Measurements from ENCODE around the gene KRT79. TPM values are rescaled to one million over a fixed set of nuclear protein-coding genes. Genes with fewer than 3 reads are reported as not detected.
A peak's percentile ranks its signal among the peaks of the same experiment; 100 is the strongest.

The KRT79 gene
- total and polyA plus RNA-seq, 7 donors, result 0.03 to 0.05 TPM; not detected in 5

- Histone ChIP-seq H3K4me1 (peaks cover 4% of the 10 kb centered on the region), H3K27me3 (ENCODE audit: insufficient read depth in 3 of 3, low read length in 2 of 3) (peaks cover 0 to 27% (median 0%) of the 10 kb centered on the region in 3 donors), H3K4me3 (no peak overlapping the region), H3K27ac (no peak overlapping the region), H3K36me3 (ENCODE audit: insufficient read depth in 1 of 2, low read depth in 1 of 2) (no peaks in the 10 kb centered on the region), H3K9me3 (no peaks in the 10 kb centered on the region)
- DNase-seq (no peak), ATAC-seq (no peak)
- TF ChIP-seq CTCF (IDR thresholded peaks at IDR 0.05), result no peak
- intact Hi-C loops (cut with DNase I), result loop anchor here in 1 of 2 donors (5.0 to 10.0 kb wide), 3 partner anchors 292 to 720 kb away; no protein-coding TSS in a partner anchor
- whole genome bisulfite sequencing, 3 donors, result 69 to 74% (median 72%) methylated on average over 3 of the region's 3 CpGs
Observed at GRCh38 chr12:52877242-52877641, 43.1 kb upstream of the KRT79 start.

GRCh38 chr12:52876372-52876771 lies 42.3 kb upstream of the KRT79 start:
- H3K4me3 ChIP-seq, result no peak overlapping the region
- ATAC-seq, result peak in 1 of 4 donors; percentile 48
- H3K9me3 ChIP-seq, result no peaks in the 10 kb centered on the region
- intact Hi-C loops (cut with DNase I), result loop anchor here in 1 of 2 donors (5.0 to 10.0 kb wide), 3 partner anchors 292 to 719 kb away; no protein-coding TSS in a partner anchor
- no peak for DNase-seq
- 64 to 70% (median 70%) methylated on average over 7 of the region's 7 CpGs for WGBS, 3 donors
- no peaks in the 10 kb centered on the region for H3K36me3 ChIP-seq (ENCODE audit: insufficient read depth in 1 of 2, low read depth in 1 of 2)
- H3K4me1 ChIP-seq, result peaks cover 4% of the 10 kb centered on the region
- no peak overlapping the region for H3K27ac ChIP-seq
- peaks cover 0 to 18% (median 0%) of the 10 kb centered on the region in 3 donors for H3K27me3 ChIP-seq (ENCODE audit: insufficient read depth in 3 of 3, low read length in 2 of 3)
- TF ChIP-seq CTCF (IDR thresholded peaks at IDR 0.05), result no peak

- no peak for TF ChIP-seq CTCF (IDR thresholded peaks at IDR 0.05)
- H3K27me3 ChIP-seq (ENCODE audit: insufficient read depth in 3 of 3, low read length in 2 of 3), result peaks cover 0 to 14% (median 0%) of the 10 kb centered on the region in 3 donors
- H3K36me3 ChIP-seq (ENCODE audit: insufficient read depth in 1 of 2, low read depth in 1 of 2), result no peaks in the 10 kb centered on the region
- DNase-seq (no peak), ATAC-seq (no peak)
- H3K27ac ChIP-seq, result peak overlapping the region; percentile 46
- 77 to 80% (median 77%) methylated on average over 10 of the region's 10 CpGs for WGBS, 3 donors
- H3K4me3 ChIP-seq, result peak overlapping the region; percentile 61
- intact Hi-C loops (cut with DNase I), result loop anchor here in 1 of 2 donors (5.0 to 10.0 kb wide), 3 partner anchors 290 to 718 kb away; no protein-coding TSS in a partner anchor
- H3K9me3 ChIP-seq, result no peaks in the 10 kb centered on the region
- H3K4me1 ChIP-seq, result peaks cover 4% of the 10 kb centered on the region
Observed at GRCh38 chr12:52874573-52875435, 40.7 kb upstream of the KRT79 start.

- H3K27me3 ChIP-seq (ENCODE audit: insufficient read depth in 3 of 3, low read length in 2 of 3), result peaks cover 0 to 14% (median 0%) of the 10 kb centered on the region in 3 donors
- DNase-seq, result peak; percentile 84 to 89
- H3K9me3 ChIP-seq, result no peaks in the 10 kb centered on the region
- H3K4me3 ChIP-seq, result peak overlapping the region; percentile 61
- H3K4me1 ChIP-seq, result no peaks in the 10 kb centered on the region
- intact Hi-C loops (cut with DNase I), result loop anchor here in 1 of 2 donors (10.0 kb wide), 2 partner anchors 289 to 499 kb away; no protein-coding TSS in a partner anchor
- no peaks in the 10 kb centered on the region for H3K36me3 ChIP-seq (ENCODE audit: insufficient read depth in 1 of 2, low read depth in 1 of 2)
- WGBS, 3 donors, result 4 to 7% (median 5%) methylated on average over 25 to 55 of the region's 55 CpGs
- no peak for TF ChIP-seq CTCF (IDR thresholded peaks at IDR 0.05)
- ATAC-seq, result peak; percentile 67 to 86 (median 76)
- H3K27ac ChIP-seq, result peak overlapping the region; percentile 52
Observed at GRCh38 chr12:52873832-52874572, 39.9 kb upstream of the KRT79 start.

Measured in psoas muscle (tissue), 8 donors.